Stimulated activated CD4-positive, alpha-beta T cell treated with anti-CD3 and anti-CD28 coated beads, Interleukin-2, amount 100 ng/mL, for 4 hours (primary cell): ENCODE results near the gene MAPK8IP2.

Source experiments
- DNase-seq: peaks from one replicate; pipeline ENCODE4 v3.0.0-alpha.2; 2020; ENCODE audit warnings: low read depth

The MAPK8IP2 gene

DNA sequence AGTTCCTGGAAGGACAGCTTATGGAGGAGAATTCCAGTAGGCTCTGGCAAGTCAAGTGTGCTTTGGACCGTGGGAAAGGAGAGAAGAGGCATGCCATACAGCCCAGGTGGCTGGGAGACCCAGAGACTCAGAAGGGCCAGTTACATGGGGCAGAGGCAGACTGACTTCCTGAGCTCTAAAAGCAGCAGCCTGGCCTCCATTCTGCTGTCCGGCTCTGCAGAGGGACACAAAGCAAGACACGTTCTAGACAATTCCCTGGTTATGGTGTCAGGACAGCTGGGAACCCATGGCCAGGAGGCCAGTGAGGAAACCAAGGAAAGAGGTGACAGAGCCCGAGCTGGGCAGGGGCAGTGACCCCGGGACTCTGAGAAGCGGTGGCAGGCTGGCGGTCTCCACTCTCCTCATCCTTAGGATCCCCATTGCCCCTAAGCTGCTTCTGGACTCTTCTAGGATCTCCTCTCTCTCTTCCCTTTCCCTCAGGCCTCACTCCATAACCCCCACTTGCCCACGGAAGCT is 25.1 kb upstream of the MAPK8IP2 start:
- no peak for DNase-seq

DNA sequence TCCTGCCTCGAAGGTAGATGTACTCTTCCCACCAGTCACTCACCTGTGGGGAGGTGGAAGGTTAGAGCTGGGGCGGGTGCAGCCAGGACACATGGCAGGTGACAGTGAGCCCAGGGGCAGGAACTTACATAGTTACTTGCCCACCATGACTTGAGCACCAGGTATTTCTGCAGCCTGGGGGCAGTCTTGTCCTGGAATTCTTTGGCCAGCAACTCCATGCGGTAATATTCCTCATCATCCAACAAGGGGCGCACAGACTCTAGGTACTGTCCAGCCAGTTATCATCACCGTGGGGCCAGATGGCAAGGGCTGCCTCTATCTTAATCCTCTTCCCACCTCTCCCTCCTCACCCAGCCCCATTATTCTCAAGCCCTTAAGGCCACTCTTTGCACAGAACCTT is 24.5 kb upstream of the MAPK8IP2 start:
- DNase-seq: no peak

DNA sequence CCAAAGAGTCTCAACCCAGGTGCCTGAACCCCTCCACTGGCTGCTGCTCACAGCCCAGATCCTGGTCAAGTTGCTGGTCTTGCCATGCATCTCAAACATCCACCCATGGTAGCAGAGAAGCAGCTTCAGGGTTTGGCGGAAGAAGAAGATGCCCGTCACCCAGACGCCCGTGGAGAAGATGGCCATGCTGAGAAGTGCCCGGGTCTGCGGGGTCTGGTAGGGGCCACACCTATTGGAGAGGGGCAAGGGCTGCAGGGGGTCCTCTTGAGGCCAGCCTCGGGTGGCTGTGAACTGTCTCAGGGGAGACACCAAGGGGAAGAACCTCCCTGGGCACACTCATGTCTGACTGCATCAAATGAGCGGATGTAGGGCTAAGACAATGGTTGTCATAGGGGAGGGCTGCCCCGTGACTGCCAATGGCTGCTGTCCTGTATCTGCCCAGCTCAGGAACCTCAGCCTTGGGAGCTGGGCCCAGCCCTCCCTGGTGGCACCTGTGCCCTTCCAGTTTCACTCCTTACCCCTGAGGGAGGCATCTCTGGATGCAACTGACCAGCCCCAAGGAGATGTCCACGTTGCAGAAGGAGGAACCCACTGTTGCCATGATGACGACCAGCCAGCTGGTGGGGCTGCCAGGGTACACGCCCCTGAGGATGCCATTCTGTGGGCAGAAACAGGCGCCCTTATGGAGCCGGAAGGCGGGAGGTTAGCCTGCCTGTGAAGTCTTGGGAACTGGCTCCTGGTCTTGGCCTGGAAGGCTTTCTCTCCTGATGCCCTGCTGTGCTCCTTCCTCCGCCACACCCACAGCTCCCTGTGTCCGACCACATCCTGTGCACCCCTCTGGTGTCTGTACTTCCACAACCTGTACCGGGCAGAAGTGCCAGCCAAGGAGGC is 23.5 kb upstream of the MAPK8IP2 start:
- no peak for DNase-seq

DNA sequence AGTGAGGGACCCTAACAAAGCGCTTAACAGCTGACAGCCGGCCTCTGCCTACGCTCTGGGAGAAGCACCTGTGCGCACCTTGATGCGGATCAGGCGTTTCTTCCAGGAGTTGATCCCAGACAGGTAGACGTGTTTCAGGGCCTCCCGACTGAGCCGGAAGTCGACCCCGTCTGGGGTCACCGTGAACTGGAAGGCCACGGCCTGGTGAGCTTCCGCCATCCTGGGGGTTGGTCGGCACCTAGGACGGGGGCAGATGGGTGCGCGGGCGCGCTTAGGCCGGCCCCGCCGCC is 23.0 kb upstream of the MAPK8IP2 start:
- DNase-seq: no peak

DNA sequence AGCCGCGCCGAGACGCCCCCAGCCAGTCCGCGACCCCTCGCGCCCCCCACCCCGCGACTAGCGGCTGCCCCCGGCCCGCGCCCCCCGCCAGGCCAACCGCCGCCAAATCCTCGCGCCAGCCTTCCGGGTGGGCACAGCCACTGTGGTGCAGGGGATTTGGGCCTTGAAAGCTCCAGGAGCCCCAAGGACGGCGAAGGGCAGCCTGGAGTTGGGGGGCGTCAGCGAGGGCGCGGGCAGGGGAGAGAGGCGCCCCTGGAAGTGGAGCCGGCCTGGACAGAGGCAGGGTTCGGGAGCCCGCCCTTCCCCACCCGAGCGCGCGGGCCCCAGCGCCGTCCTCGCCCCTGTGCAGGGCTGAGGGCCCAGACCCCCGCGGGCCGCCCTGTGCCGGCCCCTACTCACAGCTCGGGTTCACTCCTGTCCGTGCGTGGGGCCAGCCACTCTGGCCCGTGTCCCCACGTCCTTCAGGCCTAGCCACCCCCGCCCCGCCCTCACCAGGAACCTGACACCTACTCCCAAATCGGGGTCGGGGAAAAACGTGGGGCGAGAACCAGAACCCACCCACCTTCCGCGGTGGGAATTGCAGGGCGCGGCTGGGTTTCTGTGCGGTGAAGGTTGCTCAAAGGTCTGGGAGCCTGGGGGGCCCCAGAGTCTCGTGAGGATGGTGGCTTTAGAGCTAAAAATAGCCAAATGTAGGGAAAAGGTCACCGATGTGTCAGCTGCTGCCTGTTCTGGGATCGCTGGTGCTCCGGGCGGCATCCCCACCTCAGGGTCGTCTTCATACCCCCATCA is 22.4 kb upstream of the MAPK8IP2 start, which contains the start of gene CPT1B:
CPT1B (minus strand) TSS at position 441 of the 789 bp plus-strand sequence. CDS start 512 bp downstream, outside the sequence.
- DNase-seq: no peak

DNA sequence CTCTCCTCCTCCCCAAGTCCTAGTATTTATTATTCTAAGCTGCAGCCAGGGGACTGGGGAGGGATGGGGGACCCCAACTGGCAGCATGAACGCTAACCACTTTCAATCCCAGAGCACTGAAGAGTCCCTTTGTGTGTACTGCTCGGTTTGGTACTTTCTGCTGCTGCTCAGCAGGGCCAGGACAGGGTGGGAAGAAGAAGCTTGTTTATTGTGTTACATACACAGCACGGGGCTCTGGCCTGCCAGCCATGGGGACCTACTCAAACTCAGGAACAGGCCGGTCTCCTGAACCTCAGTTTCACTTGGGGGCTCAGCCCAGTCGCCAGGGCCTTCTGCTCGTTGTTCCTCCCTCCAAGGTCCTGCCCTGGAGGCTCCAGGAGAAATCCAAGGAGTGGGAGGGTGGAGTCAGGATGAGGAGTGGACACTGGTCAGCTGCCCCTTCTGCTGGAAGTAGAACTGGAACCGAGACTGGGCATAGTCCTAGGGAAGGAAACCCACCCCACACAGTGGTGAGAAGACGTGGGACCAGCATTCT is 21.8 kb upstream of the MAPK8IP2 start:
- DNase-seq: no peak

DNA sequence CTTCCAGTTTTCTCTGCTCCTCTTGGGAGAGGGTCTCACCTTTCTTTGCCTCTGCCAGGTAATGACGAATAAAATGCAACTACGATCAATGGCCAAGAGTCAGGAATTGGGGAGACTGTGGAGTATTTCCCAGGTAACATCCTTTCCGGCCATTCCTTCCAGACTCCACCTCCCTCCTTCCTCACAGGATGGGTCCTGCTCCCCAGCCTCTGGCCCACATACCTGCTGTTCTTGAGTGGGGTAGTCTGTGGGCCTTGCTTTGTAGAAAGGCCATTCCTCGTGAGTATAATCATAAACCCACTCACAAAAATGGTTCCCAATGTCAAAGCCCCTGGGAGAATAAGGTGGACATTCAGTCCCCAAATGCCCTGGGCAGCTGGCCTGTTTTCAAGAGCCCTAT is 20.8 kb upstream of the MAPK8IP2 start:
- DNase-seq: no peak

DNA sequence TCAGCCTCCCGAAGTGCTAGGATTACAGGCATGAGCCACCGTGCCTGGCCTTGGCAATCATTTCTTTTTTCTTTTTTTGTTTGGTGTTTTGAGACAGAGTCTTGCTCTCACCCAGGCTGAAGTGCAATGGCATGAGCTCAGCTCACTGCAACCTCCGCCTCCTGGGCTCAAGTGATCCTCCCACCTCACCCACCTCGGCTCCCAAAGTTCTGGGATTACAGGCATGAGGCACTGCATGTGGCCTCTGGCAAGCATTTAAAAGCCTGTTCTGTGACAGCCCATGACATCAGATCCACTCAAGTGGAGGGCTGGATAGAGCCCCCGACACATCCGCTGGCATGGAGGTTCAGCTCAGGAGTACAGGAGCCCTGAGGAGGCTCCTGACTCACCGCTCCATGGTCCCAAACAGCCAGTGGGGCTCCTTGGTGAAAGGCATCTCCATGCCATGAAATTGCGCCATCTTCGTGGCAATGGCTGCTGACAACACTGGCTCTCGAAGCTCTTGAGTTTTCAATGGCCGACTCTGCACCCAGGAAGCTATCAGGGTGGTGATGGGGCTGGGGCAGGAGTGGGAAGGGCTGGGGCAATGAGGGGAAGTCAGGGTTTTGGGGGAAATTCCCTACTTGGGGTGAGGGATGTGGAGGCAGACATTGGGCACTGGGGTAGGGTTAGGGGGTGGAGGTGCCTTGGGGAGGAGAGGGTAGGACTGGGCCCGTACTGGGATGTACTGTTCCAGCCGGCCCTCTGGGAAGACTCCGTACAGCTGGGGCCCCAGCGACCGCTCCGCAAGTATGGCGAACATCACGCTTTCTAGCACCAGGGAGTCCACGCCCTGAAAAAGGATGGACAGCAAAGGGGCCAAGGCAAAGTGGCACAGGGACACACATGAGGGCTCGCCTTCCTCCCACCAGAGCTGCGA is 19.3 kb upstream of the MAPK8IP2 start:
- no peak for DNase-seq

DNA sequence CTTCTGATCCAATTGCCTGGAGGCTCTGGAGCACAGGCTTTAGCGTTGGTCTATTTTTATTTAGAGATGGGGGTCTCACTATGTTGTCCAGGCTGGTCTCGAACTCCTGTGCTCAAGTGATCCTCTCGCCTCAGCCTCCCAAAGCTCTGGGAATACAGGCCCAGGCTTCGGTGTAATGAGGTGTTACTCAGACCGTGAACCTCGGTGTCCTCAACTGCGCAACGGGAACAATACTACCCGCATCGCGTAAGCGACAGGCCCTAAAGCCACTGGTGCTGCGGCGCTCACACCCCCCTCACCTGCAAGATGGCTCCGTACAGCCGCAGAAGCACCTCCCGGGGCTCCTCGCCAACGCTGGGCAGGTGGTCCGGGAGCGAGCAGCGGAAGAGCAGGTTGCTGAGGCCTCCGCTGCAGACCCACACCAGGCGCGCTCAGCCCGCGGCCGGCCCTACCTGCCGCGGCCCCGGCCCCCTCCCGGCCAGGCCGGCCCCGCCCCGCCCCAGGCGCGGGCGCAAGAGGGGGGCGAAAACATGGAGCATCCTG is 18.6 kb upstream of the MAPK8IP2 start:
- no peak for DNase-seq

DNA sequence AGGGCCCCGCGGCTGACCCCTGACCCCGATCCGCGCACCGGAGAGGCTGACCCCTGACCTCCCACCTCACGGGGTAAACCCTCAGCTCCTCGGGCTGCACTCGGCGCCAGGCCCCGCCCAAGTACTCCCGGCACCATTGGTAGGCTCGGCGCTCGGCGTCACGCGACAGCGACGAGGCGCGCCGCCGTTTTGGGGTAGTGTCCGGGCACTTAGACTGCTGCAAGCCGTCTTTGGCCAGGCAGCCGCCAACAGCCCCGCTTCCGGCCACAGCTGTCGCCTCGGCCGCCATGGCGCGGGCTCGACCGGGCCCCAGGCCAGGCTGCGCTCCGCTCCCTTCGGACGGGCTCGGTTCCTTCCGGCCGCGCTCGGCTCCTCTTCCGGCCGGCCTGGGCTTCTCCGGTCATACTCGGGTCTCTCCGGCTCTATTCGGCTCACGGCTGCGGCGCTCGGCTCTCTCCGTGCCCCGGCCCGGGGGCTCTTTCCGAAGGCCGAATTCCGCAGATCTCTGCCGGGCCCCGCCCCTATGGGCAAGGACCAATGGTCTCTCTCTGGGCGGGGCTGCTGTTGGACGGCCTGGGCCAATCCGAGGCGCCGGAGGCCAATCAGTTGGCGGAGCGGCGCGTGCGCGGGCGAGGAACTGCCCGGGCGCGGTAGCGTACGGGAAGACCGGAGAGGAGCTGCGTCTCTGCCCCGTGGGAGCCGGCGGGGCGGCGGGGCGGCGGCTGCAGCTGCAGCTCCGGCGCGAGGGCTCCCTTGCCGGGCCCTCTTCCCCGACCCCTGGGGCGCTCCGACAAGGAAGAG is 17.9 kb upstream of the MAPK8IP2 start, which contains the start of gene CHKB:
CHKB (minus strand) TSS at position 357 of the 801 bp plus-strand sequence; CDS start at position 289, 68 bp downstream.
- peak; percentile 96 for DNase-seq

DNA sequence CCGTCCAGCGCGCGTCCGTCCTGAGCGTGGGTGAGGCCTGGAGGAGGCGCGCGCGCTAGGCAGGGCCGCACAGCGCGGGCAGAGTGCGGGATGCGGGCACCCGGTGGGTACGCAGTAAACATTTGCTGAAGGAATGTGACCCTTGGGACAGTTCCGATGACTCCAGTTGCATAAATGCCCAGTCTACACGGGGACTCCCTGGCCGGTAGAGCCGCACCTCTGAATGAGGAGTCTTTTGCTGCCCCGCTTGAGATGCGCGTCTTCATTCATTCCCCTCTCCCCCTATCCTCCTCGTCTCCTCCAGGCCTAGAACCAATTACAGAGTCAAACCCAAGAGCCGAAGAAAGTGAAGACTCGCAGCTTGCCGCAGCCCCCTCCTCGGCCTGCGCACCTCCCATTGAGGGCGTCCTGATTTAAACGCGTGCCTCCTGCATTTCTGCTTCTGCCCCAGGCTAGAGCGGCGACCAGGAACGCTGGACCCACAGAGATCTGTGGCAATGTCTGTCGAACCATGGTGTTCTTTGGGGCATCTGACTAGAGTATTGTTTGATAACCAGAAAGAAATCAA is 17.2 kb upstream of the MAPK8IP2 start:
- no peak for DNase-seq

DNA sequence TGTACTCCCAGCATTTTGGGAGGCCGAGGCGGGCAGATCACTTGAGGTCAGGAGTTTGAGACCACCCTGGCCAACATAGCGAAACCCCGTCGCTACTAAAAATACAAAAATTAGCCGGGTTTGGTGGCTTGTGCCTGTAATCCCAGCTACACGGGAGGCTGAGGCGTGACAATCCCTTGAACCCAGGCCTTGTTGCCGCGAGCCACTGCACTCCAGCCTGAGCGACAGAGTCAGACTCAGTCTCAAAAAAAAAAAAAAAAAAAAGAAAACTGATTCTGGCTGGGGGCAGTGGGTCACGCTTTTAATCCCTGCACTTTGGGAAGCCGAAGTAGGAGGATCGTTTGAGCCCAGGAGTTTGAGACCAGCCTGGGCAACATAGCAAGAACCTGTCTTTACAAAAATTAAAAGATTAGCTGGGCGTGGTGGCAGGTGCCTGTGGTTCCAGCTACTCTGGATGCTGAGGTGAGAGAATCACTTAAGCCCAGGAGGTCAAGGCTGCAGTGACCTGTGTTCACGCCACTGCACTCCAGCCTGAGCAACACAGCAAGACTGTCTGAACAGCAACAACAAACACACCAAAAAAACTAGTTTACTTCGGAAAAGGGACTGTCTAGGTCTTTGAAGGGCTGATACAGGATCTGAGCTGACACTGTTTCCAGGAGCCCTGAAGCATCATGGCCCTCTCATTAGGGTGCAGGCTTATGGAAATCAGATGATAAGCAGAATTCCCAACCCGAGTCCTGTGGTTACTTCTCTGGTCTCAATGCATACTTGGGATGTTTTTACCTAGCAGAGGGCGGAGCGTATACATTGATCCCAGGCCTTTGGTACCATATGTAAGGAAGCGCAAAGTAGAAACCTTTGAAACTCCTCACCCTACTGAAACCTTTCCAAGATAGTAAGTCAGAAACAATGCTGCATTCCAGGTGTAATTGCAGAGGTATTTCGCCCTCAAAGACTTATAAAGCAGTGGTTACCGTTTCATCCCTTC is 16.2 kb upstream of the MAPK8IP2 start:
- no peak for DNase-seq

DNA sequence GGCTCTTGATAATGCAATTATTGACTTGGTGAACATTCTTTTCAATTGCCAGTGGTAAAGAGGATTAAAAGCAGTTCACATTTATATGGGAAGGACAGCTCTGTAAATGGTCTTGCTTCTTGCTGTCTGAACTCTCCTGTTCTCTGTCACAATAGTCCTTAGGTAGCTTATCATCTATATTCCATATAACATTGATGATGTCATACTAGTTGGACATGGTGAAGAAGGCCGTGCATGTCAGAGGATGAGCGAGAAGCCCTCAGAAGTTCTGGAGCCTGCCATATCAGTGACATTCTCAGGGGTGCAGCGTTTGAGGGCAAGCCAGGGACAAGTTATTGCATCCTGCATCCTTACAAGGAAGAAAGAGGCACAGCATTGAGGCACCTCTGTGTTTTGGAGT is 15.4 kb upstream of the MAPK8IP2 start:
- DNase-seq: no peak

DNA sequence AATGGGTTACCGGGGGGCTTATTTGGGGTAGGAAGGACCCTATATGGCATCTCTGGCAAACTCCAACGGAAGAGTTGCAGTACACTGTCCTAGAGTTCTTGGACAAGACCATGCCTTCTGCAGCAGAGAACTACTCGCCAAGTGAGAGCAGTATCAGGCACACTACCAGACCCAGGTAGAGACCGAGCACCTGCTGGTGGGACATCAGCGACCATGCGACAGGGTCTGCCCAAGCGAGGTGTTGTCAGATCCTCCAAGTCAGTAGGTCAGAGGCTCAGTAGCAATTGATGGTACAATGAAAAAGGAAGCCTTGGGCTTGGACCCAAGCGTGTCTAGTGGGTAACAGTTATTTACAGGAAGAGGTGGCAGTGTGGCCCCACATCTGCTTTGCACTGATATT is 14.8 kb upstream of the MAPK8IP2 start:
- no peak for DNase-seq

DNA sequence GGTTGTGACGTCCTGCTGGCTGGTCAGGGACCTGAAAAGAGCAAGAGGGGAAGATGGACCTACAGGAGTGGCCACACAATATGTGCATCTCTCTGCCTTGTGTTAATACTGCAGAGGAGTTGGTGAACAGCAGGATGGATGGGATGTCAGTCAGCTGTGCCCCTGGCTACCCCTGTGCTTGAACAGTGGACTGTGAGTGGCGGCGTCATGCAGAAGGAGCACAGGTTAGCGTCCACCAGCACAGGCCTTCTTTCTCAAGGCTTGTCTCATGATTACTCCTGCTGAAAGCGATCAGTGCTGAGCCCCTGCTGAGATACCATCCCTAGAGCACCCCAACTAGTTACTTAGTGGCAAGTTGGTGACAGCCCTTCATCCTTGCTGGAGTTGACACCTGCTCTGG is 14.2 kb upstream of the MAPK8IP2 start:
- DNase-seq: no peak

DNA sequence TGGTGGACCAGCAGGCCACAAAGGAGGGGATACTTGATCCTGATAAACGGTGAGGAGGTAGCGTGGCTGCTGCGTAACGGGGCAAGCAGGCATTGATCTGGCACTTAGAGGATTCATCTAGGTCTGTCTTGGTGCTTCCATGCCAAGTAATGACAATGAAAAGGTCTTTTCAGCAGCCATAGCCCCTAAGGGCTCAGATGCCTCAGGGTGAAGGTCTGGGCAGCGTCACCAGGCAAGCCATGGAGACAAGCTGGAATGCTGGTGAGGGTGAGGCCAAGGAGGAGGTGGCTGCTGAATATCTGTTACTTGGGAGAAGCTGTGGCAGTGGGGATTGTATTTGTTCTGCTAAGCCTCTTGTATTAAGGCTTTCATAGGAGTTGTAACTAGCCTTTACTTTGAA is 13.2 kb upstream of the MAPK8IP2 start:
- no peak for DNase-seq

DNA sequence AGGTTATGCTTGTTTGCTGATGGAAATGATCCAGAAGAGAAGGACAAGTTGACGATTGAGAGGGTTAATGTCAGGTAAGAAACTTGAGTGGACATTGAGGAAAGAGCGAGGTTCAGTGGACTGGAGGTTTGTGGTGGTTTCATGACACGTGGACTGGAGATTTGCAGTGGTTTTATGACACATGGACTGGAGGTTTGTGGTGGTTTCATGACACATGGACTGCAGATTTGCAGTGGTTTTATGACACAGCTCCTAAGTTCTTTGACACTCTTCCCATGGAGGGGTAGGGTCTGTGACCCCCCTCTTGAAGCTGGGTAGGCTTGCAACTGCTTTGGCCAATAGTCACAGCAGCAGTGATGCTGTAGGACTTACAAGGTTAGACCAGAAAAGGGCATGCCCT is 5.4 kb upstream of the MAPK8IP2 start:
- DNase-seq: no peak

DNA sequence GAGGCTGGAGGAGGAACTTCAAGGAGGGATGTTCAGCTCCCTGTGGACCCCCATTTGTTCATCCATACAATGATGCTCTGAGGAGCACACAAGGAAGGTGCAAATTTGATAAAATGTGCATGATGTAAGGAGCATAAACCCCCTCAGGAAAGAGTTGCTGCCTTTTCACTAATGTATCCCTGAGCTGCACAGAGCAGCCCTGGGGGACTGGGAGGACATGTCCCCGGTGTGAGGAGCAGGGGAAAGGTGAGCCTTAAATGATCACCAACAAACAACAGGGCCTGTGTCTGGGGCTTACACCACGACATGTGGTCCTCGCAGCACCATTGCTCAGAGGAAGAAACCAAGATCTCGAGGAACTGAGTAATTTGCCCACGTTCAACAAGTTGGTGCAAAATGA is 3.5 kb upstream of the MAPK8IP2 start:
- DNase-seq: no peak
